Measurements from ENCODE around the gene VSTM2L. TPM values are rescaled to one million over a fixed set of nuclear protein-coding genes. Genes with fewer than 3 reads are reported as not detected.

The VSTM2L gene
- total and polyA plus RNA-seq, 2 donors (not counting 3 experiments of a cell fraction or from before 2014, with no cell fraction given) = 0.18 TPM; not detected in 1

GRCh38 chr20:37994512-37994911, 91.6 kb downstream of the VSTM2L start:
- Histone ChIP-seq H3K79me2 (ENCODE audit: control insufficient read depth, insufficient read depth, low read length) (no peaks in the 10 kb centered on the region), H3K9me3 (replicated peaks; ENCODE audit: control insufficient read depth, insufficient read depth, low read length) (no peaks in the 10 kb centered on the region), H3K36me3 (ENCODE audit: control insufficient read depth in 2 of 2, extremely low read depth in 1 of 2, insufficient read depth in 2 of 2, low read length in 2 of 2) (peaks cover 12 to 13% of the 10 kb centered on the region in 2 experiments), H3K9me1 (replicated peaks; ENCODE audit: control insufficient read depth, extremely low read depth, insufficient read depth, low read length) (no peaks in the 10 kb centered on the region), H3K4me3 (replicated peaks in 1 of 3; ENCODE audit: insufficient read depth in 1 of 3, low read depth in 1 of 3, low read length in 3 of 3) (no peak overlapping the region), H3K27ac (ENCODE audit: insufficient read depth, low read depth, low read length) (no peak overlapping the region), H3K9ac (replicated peaks; ENCODE audit: extremely low read depth, insufficient read depth, low read length) (no peak overlapping the region), H2AFZ (ENCODE audit: low read depth, low read length) (no peak overlapping the region), H3K4me2 (ENCODE audit: insufficient read depth, low read length) (no peak overlapping the region), H3K27me3 (ENCODE audit: control insufficient read depth in 2 of 2, insufficient read depth in 2 of 2, low read length in 2 of 2) (no peaks in the 10 kb centered on the region), H3K4me1 (ENCODE audit: control insufficient read depth, extremely low read depth, insufficient read depth, low read length) (peaks cover 20% of the 10 kb centered on the region), H4K20me1 (replicated peaks; ENCODE audit: control insufficient read depth, extremely low read depth, insufficient read depth, low read length) (no peaks in the 10 kb centered on the region)
- dilution Hi-C loops (cut with MboI; ENCODE audit: extremely low pct_ligation_motif_present, low sequenced_read_pairs) (no loop called here), intact Hi-C loops (cut with micrococcal nuclease) (loop anchor here (5.0 kb wide), 2 partner anchors 92 to 228 kb away; partner anchors contain the start of gene VSTM2L)
- TF ChIP-seq EZH2 (IDR thresholded peaks at IDR 0.05; ENCODE audit: borderline replicate concordance, low read depth, low read length, severe bottlenecking) = no peak
- no peak for TF ChIP-seq MYC (IDR thresholded peaks at IDR 0.05; ENCODE audit: low read depth, low read length)
- TF ChIP-seq, protein P1, sequence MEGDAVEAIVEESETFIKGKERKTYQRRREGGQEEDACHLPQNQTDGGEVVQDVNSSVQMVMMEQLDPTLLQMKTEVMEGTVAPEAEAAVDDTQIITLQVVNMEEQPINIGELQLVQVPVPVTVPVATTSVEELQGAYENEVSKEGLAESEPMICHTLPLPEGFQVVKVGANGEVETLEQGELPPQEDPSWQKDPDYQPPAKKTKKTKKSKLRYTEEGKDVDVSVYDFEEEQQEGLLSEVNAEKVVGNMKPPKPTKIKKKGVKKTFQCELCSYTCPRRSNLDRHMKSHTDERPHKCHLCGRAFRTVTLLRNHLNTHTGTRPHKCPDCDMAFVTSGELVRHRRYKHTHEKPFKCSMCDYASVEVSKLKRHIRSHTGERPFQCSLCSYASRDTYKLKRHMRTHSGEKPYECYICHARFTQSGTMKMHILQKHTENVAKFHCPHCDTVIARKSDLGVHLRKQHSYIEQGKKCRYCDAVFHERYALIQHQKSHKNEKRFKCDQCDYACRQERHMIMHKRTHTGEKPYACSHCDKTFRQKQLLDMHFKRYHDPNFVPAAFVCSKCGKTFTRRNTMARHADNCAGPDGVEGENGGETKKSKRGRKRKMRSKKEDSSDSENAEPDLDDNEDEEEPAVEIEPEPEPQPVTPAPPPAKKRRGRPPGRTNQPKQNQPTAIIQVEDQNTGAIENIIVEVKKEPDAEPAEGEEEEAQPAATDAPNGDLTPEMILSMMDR (IDR thresholded peaks at IDR 0.05; ENCODE audit: extremely low read depth in 1 of 2, insufficient read depth in 1 of 2, low read depth in 1 of 2, low read length in 2 of 2) = no peak
- TF ChIP-seq JUN (IDR thresholded peaks at IDR 0.05; ENCODE audit: borderline replicate concordance, insufficient read depth, insufficient read length, low read depth) = no peak
- TF ChIP-seq POLR2AphosphoS5 (IDR thresholded peaks at IDR 0.05; ENCODE audit: insufficient read depth, low read depth, low read length) = no peak
- no peak for TF ChIP-seq GATA2 (IDR thresholded peaks at IDR 0.05; ENCODE audit: insufficient read depth, insufficient read length, low read depth, low read length)
- no peak for TF ChIP-seq POLR2A (IDR thresholded peaks at IDR 0.05; ENCODE audit: low read depth, low read length)
- no peak for TF ChIP-seq FOS (IDR thresholded peaks at IDR 0.05; ENCODE audit: borderline replicate concordance, insufficient read depth, low read length)
- DNase-seq (ENCODE audit: low read depth, low spot score) = no peak
- POLR2A ChIA-PET = no interaction called here
- no peak for FAIRE-seq
- no TSS peak for BruUV-seq (replicated peaks)
- CTCF ChIA-PET = interaction anchor here (1.0 to 4.4 kb wide), 7 partner anchors 11 to 460 kb away, joined by 3 to 37 read pairs (median 4); no protein-coding TSS in a partner anchor

Other genes with a start within 250 kb of the VSTM2L start
- 54.8 and 60.2 TPM in 2 replicates for gene CTNNBL1, start 209.1 kb upstream of the VSTM2L start, total RNA-seq
- 16.5 and 20.8 TPM in 2 replicates for gene CTNNBL1, start 209.1 kb upstream of the VSTM2L start, polyA plus RNA-seq
- gene TTI1, start 130.3 kb downstream of the VSTM2L start, total RNA-seq = 21.4 and 23.2 TPM in 2 replicates
- 13.2 and 13.5 TPM in 2 replicates for gene TTI1, start 130.3 kb downstream of the VSTM2L start, polyA plus RNA-seq
- gene RPRD1B, start 130.6 kb downstream of the VSTM2L start, total RNA-seq = 24.5 and 29.3 TPM in 2 replicates
- 11.0 and 13.0 TPM in 2 replicates for gene RPRD1B, start 130.6 kb downstream of the VSTM2L start, polyA plus RNA-seq